Measurements from ENCODE around the gene MORN1.

The MORN1 gene

GRCh38 chr1:2272686-2273400 is 118.5 kb downstream of the MORN1 start:
- no peak for DNase-seq (ENCODE audit: low spot score)

DNA sequence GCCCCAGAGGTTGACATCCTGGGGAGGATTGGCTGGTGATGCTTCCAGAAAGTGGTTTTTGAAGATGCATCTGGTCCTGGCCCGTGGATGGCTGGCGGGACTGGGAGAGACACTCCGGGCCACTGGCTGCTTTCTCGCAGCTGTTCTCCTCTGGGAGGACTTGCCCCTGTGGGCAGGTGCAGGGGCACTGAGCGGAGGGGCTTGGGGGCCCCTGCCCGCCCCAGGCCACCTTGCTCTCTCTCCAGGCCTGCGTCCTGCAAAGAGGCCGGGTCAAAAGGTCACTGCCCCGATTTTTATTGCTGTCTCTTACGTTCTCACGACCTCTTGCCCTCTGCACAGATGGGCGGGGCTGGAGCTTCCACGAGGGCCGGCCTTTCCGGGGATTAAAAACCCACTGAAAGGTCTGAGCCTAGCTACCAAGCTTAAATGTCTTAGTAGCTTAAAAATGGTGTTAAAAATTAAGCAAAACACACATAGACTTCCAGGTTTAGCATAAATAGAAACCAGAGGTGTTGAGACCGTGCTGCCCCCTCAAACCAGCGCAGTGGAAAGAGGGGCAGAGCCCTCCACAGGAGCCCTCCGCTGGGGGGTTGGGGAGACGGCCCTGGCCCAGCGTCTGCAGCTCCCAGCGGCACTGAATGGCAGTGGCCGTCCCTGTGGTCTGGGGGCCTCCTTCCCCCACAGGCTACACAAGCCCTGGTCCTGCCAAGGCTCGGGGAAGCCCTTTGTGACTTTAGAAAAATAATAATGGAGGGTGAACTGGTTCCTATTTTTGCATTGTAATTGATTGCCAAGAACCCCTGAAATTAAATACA is 119.3 kb downstream of the MORN1 start:
- no peak for DNase-seq (ENCODE audit: low spot score)

Data from kidney tubule cell (primary cell).